K562 (cell line): ENCODE results near the gene SSBP2. TPM values are rescaled to one million over a fixed set of nuclear protein-coding genes. Genes with fewer than 3 reads are reported as not detected.

Experiments
- ATAC-seq: fragments of 200-7000 bp; cut with Tn5 transposase; 3 replicates; pipeline ENCODE4 v1.9.1; 2020; ENCODE audit warnings: moderate library complexity
- BruUV-seq: library from RNA; stranded (reverse); fragments of 400-500 nt; replicated peaks from 2 replicates; lab custom pipeline; 2021; lab: Mats Ljungman, UMichigan
- CTCF ChIA-PET: fragments of 300-600 bp; formaldehyde crosslinking; extraction: SDS; loops from one replicate; lab custom pipeline; 2021; ENCODE audit warnings: low intra/inter-chr PET ratio; lab: Yijun Ruan, JAX
- POLR2A ChIA-PET: fragments of 300-600, 350-650 bp; sonication (Branson Sonifier 250); formaldehyde crosslinking; extraction: SDS; loops from one replicate; lab custom pipeline; 2021; ENCODE audit warnings: antibody characterized with exemption, inconsistent platforms; lab: Yijun Ruan, JAX
- DNase-seq, 4 experiments: peaks; one replicate each; pipeline versions ENCODE4 v3.0.0 to v3.0.0-alpha.2; 2011 to 2018; ENCODE audit warnings: low spot score in 3 of 4, mixed read lengths in 3 of 4; ENCODE audit errors: extremely low read depth in 1 of 4
- FAIRE-seq: peaks from 2 replicates; lab custom pipeline; 2011; peaks lifted over from hg19 to GRCh38; lab: Jason Lieb, UNC
- H2AFZ ChIP-seq: 2 replicates; pipeline ENCODE4 v1.6.0; 2011; ENCODE audit warnings: low read depth, low read length, control low read depth, inconsistent platforms
- H3K27ac ChIP-seq: fragments of 200-600 bp; 3 replicates; pipeline ENCODE4 v1.8.0; 2011; ENCODE audit warnings: low read depth, mild to moderate bottlenecking, control low read depth, inconsistent platforms, low read length, moderate library complexity, mixed read lengths; ENCODE audit errors: extremely low read depth
- H3K27me3 ChIP-seq, 2 experiments: fragments of 300-600 bp in 1 of 2; 2 replicates in 1 of 2; 3 replicates in 1 of 2; pipeline versions ENCODE4 v1.6.0 to v1.8.0; 2011; ENCODE audit warnings: inconsistent platforms in 2 of 2, low read length in 2 of 2, mild to moderate bottlenecking in 1 of 2, mixed read lengths in 1 of 2, moderate library complexity in 1 of 2; ENCODE audit not compliant: control insufficient read depth in 2 of 2, insufficient read depth in 2 of 2
- H3K36me3 ChIP-seq: fragments of 300-600 bp; 3 replicates; pipeline ENCODE4 v1.8.0; 2011; ENCODE audit warnings: mild to moderate bottlenecking, low read length, inconsistent platforms; ENCODE audit not compliant: control insufficient read depth, insufficient read depth
- H3K4me1 ChIP-seq, 2 experiments: fragments of 200-600 bp in 1 of 2; replicated peaks in 1 of 2; 2 replicates in 1 of 2; 3 replicates in 1 of 2; pipeline versions ENCODE4 v1.5.1 to v1.8.0; 2011; ENCODE audit warnings: inconsistent platforms in 2 of 2, low read length in 2 of 2, mild to moderate bottlenecking in 1 of 2, mixed read lengths in 1 of 2, moderate library complexity in 1 of 2; ENCODE audit not compliant: control insufficient read depth in 2 of 2, insufficient read depth in 2 of 2
- H3K4me2 ChIP-seq: 2 replicates; pipeline ENCODE4 v1.6.1; 2011; ENCODE audit warnings: low read length, control low read depth, inconsistent platforms, mixed read lengths; ENCODE audit not compliant: insufficient read depth
- H3K4me3 ChIP-seq: fragments of 200-600 bp; sonication (generic), shearing (Covaris generic); 2 replicates; pipeline ENCODE4 v1.5.1; 2016; ENCODE audit warnings: control low read depth, inconsistent platforms
- H3K79me2 ChIP-seq: fragments of 200-600 bp; 3 replicates; pipeline ENCODE4 v1.8.0; 2011; ENCODE audit warnings: low read length, inconsistent platforms; ENCODE audit not compliant: control insufficient read depth, insufficient read depth
- H3K9ac ChIP-seq, 2 experiments: 2 replicates each; pipeline versions ENCODE4 v1.6.0 to v1.6.1; 2011; ENCODE audit warnings: low read depth in 2 of 2, low read length in 2 of 2, control low read depth in 1 of 2, inconsistent platforms in 1 of 2, mild to moderate bottlenecking in 1 of 2, mixed read lengths in 1 of 2; ENCODE audit not compliant: insufficient read depth in 1 of 2
- H3K9me1 ChIP-seq: one replicate; pipeline ENCODE4 v1.6.0; 2011; ENCODE audit warnings: inconsistent platforms, mild to moderate bottlenecking, low read length, moderate library complexity; ENCODE audit not compliant: control insufficient read depth, insufficient read depth
- H3K9me3 ChIP-seq: replicated peaks from 2 replicates; pipeline ENCODE4 v1.5.1; 2011; ENCODE audit warnings: low read depth, low read length, inconsistent platforms; ENCODE audit not compliant: control insufficient read depth, insufficient read depth
- H4K20me1 ChIP-seq: replicated peaks from 2 replicates; pipeline ENCODE4 v1.6.1; 2011; ENCODE audit warnings: low read length, inconsistent platforms, mixed read lengths; ENCODE audit not compliant: control insufficient read depth, insufficient read depth
- HES1 ChIP-seq: fragments of 450-650 bp; IDR thresholded peaks from 2 replicates; pipeline ENCODE4 v1.6.1; 2016; ENCODE audit warnings: low read depth, mild to moderate bottlenecking, moderate library complexity
- HNRNPK ChIP-seq: fragments of 200-400 bp; formaldehyde crosslinking; IDR thresholded peaks from one replicate; pipeline ENCODE4 v1.6.1; 2018; ENCODE audit warnings: mild to moderate bottlenecking, low read depth, low read length; ENCODE audit not compliant: poor library complexity, severe bottlenecking
- JUN ChIP-seq, 2 experiments: sonication (generic) in 1 of 2; formaldehyde crosslinking in 1 of 2; IDR thresholded peaks; 2 replicates each; pipeline versions ENCODE4 v1.6.1 to v1.8.0; 2012 to 2022; ENCODE audit warnings: borderline replicate concordance in 2 of 2, mild to moderate bottlenecking in 2 of 2, improper control_type of control experiment in 1 of 2, low read depth in 1 of 2, low read length in 1 of 2, missing genetic modification reagents in 1 of 2
- MCM7 ChIP-seq, 2 experiments: fragments of 450-650 bp; IDR thresholded peaks; 2 replicates each; pipeline ENCODE4 v1.6.1; 2016 to 2018
- PBX2 ChIP-seq, 2 experiments: IDR thresholded peaks in 1 of 2; conservative IDR thresholded peaks in 1 of 2; 2 replicates each; pipeline ENCODE4 v1.6.1; 2016; ENCODE audit warnings: low read depth in 2 of 2, mild to moderate bottlenecking in 1 of 2, missing compliant biosample characterization in 1 of 2, missing genetic modification characterization in 1 of 2, moderate library complexity in 1 of 2
- PCBP1 ChIP-seq: fragments of 200-400 bp; formaldehyde crosslinking; IDR thresholded peaks from 2 replicates; pipeline ENCODE4 v1.6.1; 2018; ENCODE audit warnings: mild to moderate bottlenecking, low read depth, low read length; ENCODE audit not compliant: poor library complexity, severe bottlenecking
- RBM34 ChIP-seq: fragments of 200-400 bp; formaldehyde crosslinking; IDR thresholded peaks from 2 replicates; pipeline ENCODE4 v1.6.1; 2018; ENCODE audit warnings: low read length, borderline replicate concordance; ENCODE audit not compliant: insufficient read depth
- SREBF1 ChIP-seq: fragments of 150-350 bp; IDR thresholded peaks from 2 replicates; pipeline ENCODE4 v1.6.1; 2014; ENCODE audit warnings: antibody characterized with exemption, low read depth, low read length, borderline replicate concordance
- TOE1 ChIP-seq, 2 experiments: fragments of 450-650 bp in 1 of 2; sonication (generic) in 1 of 2; formaldehyde crosslinking in 1 of 2; IDR thresholded peaks; 2 replicates each; pipeline versions ENCODE4 v1.7.1 to v1.8.0; 2016 to 2022; ENCODE audit warnings: borderline replicate concordance in 2 of 2, mild to moderate bottlenecking in 2 of 2, antibody characterized with exemption in 1 of 2, inconsistent platforms in 1 of 2, low read depth in 1 of 2, missing genetic modification reagents in 1 of 2, moderate library complexity in 1 of 2
- USF1 ChIP-seq: sonication (generic); formaldehyde crosslinking; IDR thresholded peaks from 2 replicates; pipeline ENCODE4 v1.9.0; 2022; ENCODE audit warnings: mild to moderate bottlenecking, missing genetic modification reagents
- ZC3H4 ChIP-seq: sonication (generic); formaldehyde crosslinking; IDR thresholded peaks from 2 replicates; pipeline ENCODE4 v1.9.0; 2021; ENCODE audit warnings: missing genetic modification reagents, borderline replicate concordance
- ZKSCAN8 ChIP-seq: fragments of 200-800 bp; sonication (Bioruptor generic); IDR thresholded peaks from 2 replicates; pipeline ENCODE4 v1.6.1; 2016; ENCODE audit warnings: missing genetic modification characterization, missing compliant biosample characterization
- ZSCAN32 ChIP-seq: fragments of 450-650 bp; formaldehyde crosslinking; IDR thresholded peaks from 2 replicates; pipeline ENCODE4 v1.4.0; 2020; ENCODE audit warnings: mild to moderate bottlenecking, moderate library complexity
- WGBS: fragments of 100-300 bp; shearing (Covaris generic); methylation state at CpG from one replicate; pipeline ENCODE4 v1.1.6; 2016; ENCODE audit warnings: low coverage, mixed read lengths; ENCODE audit not compliant: insufficient coverage; ENCODE audit errors: missing lambda C conversion rate; 5-methylcytosine and 5-hydroxymethylcytosine counted together
- in situ Hi-C: fragments of 300-500 bp; cut with MboI; formaldehyde crosslinking; loops from 4 replicates; pipeline ENCODE4 v1.15.0; 2018; ENCODE audit warnings: inconsistent platforms, mixed read lengths
- intact Hi-C: fragments of 100-400 bp; cut with micrococcal nuclease; formaldehyde crosslinking; loops from 2 replicates; pipeline ENCODE4 v1.14.2; 2022
- polyA plus RNA-seq, 8 experiments: library from polyadenylated mRNA; depleted of rRNA in 4 of 8; stranded (reverse) in 5 of 8; unstranded in 3 of 8; fragments of >200 nt; fragmentation: Nextera tagmentation in 2 of 8; fragmentation: Illumina TruSeq in 1 of 8; extraction: Ambion mirVana in 2 of 8; extraction: Trizol in 1 of 8; gene quantifications; 2 replicates each; pipeline versions ENCODE4 v1.2.1 to v1.2.3, GENCODE V29; 2011 to 2014; ENCODE audit warnings: inconsistent platforms in 1 of 8, missing spikeins in 1 of 8
- total RNA-seq, 7 experiments: library from RNA; depleted of rRNA in 6 of 7; stranded (reverse); fragments of >200 nt in 6 of 7; fragmentation: Illumina TruSeq in 2 of 7; extraction: Trizol in 2 of 7; gene quantifications; 2 replicates each; pipeline versions ENCODE4 v1.2.1 to v1.2.3, GENCODE V29; 2011 to 2021; ENCODE audit warnings: low replicate concordance in 1 of 7

Gene SSBP2
- total and polyA plus RNA-seq, 9 of the 15 experiments (the other 6 are each of a cell fraction or from before 2014, with no cell fraction given) = 22.3 to 133 (median 42.1) TPM

GRCh38 chr5:81656783-81657182 lies 94.1 kb downstream of the SSBP2 start (continued):
- TF ChIP-seq JUN (IDR thresholded peaks at IDR 0.05; ENCODE audit: borderline replicate concordance, low read depth, low read length) = no peak
- no peak for TF ChIP-seq JUN (CRISPR knock-in tag; IDR thresholded peaks at IDR 0.05; ENCODE audit: borderline replicate concordance)
- TF ChIP-seq PCBP1 = no peak

GRCh38 chr5:81650987-81651386 lies 99.9 kb downstream of the SSBP2 start:
- in situ Hi-C loops (no loop called here), intact Hi-C loops (no loop called here)
- 35% methylated on average over 1 of the region's 1 CpG for WGBS
- no peaks in the 10 kb centered on the region for H3K9me3 ChIP-seq
- FAIRE-seq = no peak
- H3K9me1 ChIP-seq = no peaks in the 10 kb centered on the region
- TF ChIP-seq PBX2 (CRISPR knock-in tag; IDR thresholded peaks at IDR 0.05; ENCODE audit: low read depth) (no peak), PBX2 (tag; conservative IDR thresholded peaks at IDR 0.05; ENCODE audit: low read depth) (no peak), SREBF1 (no peak), ZSCAN32 (CRISPR knock-in tag) (no peak), RBM34 (no peak), ZC3H4 (CRISPR knock-in tag) (no peak), MCM7 (IDR thresholded peaks at IDR 0.05) (no peak), HNRNPK (no peak), HES1 (no peak), USF1 (no peak), TOE1 (IDR thresholded peaks at IDR 0.05; ENCODE audit: borderline replicate concordance) (no peak), TOE1 (CRISPR knock-in tag; IDR thresholded peaks at IDR 0.05; ENCODE audit: borderline replicate concordance, low read depth) (no peak), ZKSCAN8 (no peak)
- peaks cover 4% of the 10 kb centered on the region; the same call in 1 of the 3 replicates for H3K36me3 ChIP-seq
- no peak overlapping the region for H2AFZ ChIP-seq
- POLR2A ChIA-PET = no interaction called here
- no peaks in the 10 kb centered on the region for H3K79me2 ChIP-seq
- BruUV-seq = no TSS peak
- no peak overlapping the region for H3K4me3 ChIP-seq
- CTCF ChIA-PET = no interaction called here
- H4K20me1 ChIP-seq = no peaks in the 10 kb centered on the region
- H3K4me1 ChIP-seq = no peaks in the 10 kb centered on the region
- H3K27me3 ChIP-seq = no peaks in the 10 kb centered on the region
- no peak overlapping the region for H3K9ac ChIP-seq
- ATAC-seq = no peak
- H3K4me2 ChIP-seq = no peak overlapping the region
- H3K27ac ChIP-seq = no peak overlapping the region
- DNase-seq = no peak
